ENCODE data around the gene LRRC43.

LRRC43 gene

DNA sequence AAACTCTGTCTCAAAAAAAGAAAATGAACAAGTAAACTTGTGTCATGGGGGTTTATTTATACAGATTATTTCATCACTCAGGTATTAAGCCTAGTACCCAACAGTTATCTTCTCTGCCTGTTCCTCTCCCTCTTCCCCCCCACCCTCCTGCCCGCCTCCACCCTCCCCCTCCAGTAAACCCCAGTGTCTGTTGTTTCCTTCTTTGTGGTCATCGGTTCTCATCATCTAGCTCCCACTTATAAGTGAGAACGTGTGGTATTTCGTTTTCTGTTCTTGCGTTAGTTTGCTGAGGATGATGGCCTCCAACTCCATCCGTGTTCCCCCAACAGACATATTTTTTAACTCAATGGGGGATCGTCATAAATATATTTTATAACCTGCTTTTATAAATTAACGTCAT, 21.2 kb upstream of the LRRC43 start:
- TF ChIP-seq, protein P1, sequence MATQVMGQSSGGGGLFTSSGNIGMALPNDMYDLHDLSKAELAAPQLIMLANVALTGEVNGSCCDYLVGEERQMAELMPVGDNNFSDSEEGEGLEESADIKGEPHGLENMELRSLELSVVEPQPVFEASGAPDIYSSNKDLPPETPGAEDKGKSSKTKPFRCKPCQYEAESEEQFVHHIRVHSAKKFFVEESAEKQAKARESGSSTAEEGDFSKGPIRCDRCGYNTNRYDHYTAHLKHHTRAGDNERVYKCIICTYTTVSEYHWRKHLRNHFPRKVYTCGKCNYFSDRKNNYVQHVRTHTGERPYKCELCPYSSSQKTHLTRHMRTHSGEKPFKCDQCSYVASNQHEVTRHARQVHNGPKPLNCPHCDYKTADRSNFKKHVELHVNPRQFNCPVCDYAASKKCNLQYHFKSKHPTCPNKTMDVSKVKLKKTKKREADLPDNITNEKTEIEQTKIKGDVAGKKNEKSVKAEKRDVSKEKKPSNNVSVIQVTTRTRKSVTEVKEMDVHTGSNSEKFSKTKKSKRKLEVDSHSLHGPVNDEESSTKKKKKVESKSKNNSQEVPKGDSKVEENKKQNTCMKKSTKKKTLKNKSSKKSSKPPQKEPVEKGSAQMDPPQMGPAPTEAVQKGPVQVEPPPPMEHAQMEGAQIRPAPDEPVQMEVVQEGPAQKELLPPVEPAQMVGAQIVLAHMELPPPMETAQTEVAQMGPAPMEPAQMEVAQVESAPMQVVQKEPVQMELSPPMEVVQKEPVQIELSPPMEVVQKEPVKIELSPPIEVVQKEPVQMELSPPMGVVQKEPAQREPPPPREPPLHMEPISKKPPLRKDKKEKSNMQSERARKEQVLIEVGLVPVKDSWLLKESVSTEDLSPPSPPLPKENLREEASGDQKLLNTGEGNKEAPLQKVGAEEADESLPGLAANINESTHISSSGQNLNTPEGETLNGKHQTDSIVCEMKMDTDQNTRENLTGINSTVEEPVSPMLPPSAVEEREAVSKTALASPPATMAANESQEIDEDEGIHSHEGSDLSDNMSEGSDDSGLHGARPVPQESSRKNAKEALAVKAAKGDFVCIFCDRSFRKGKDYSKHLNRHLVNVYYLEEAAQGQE (IDR thresholded peaks at IDR 0.05; ENCODE audit: low read depth), result no peak
- TF ChIP-seq RAD21 (IDR thresholded peaks at IDR 0.05; ENCODE audit: low read depth) (no peak), USF1 (IDR thresholded peaks at IDR 0.05) (no peak), NFIC (IDR thresholded peaks at IDR 0.05) (no peak), TCF12 (IDR thresholded peaks at IDR 0.05; ENCODE audit: low read depth) (no peak), ZBTB7A (IDR thresholded peaks at IDR 0.05; ENCODE audit: low read depth) (no peak), TEAD4 (IDR thresholded peaks at IDR 0.05) (no peak)

GRCh38 chr12:122162976-122163375, 19.9 kb upstream of the LRRC43 start:
- TF ChIP-seq RAD21 (IDR thresholded peaks at IDR 0.05; ENCODE audit: low read depth) (no peak), CEBPB (IDR thresholded peaks at IDR 0.05) (no peak), CREB1 (IDR thresholded peaks at IDR 0.05; ENCODE audit: low read depth) (no peak), EP300 (IDR thresholded peaks at IDR 0.05; ENCODE audit: borderline replicate concordance) (no peak), FOXM1 (IDR thresholded peaks at IDR 0.05; ENCODE audit: borderline replicate concordance, low read depth) (no peak), TCF12 (IDR thresholded peaks at IDR 0.05; ENCODE audit: low read depth) (no peak), ZBTB7A (IDR thresholded peaks at IDR 0.05; ENCODE audit: low read depth) (no peak), EGR1 (IDR thresholded peaks at IDR 0.05) (no peak), TAF1 (IDR thresholded peaks at IDR 0.05; ENCODE audit: low read depth) (no peak), YY1 (IDR thresholded peaks at IDR 0.05; ENCODE audit: low read depth) (no peak), TEAD4 (IDR thresholded peaks at IDR 0.05) (no peak), USF1 (IDR thresholded peaks at IDR 0.05) (no peak)
- TF ChIP-seq, protein P2, sequence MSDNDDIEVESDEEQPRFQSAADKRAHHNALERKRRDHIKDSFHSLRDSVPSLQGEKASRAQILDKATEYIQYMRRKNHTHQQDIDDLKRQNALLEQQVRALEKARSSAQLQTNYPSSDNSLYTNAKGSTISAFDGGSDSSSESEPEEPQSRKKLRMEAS (IDR thresholded peaks at IDR 0.05), result no peak
- TF ChIP-seq, protein P1 (IDR thresholded peaks at IDR 0.05; ENCODE audit: low read depth), result no peak

DNA sequence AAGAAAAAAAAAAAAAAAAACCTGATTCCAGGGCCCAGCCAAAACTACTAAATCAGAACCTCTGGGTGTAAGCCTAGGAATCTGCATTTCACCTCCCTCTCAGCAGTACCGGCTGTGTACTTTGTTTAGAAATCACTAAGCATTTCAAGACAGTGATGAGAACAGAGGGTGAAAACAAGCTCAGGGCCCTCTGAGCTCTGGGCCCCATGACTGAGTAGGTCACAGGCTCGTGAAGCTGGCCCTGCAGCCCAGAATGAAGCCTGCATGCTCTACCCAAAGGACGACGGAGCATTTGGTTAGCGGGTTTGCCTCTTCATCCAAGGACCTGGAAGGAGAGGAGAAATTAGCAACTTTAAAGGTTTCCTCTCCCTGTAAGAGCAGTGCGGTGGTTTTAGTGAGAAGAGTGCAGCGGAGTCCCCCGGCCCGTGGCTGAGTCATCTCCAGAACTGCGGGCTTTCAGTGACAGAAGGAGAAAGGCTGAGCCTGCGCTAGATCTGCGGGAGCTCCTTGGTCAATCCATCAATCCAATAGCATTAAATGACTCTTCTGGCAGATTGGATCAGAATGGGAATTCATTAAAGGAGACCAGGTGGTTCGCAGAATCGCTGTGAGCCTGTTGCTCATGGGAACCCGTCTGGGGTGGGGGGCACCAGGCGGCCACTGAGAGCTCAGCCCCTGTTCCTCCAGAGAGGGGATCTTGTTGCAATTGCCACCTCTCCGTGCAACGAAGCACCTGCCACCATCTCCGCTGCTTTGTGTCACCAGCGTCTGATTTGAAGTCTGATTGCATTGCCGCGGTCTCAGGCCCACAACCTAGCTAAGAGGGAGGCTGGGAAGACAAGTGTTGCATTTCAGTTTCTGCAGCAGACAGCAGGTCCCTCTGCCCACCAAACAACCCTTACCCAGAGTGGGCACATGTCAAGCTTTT, 16.2 kb upstream of the LRRC43 start:
- no peak for TF ChIP-seq CEBPB (IDR thresholded peaks at IDR 0.05)
- no peak for TF ChIP-seq USF1 (IDR thresholded peaks at IDR 0.05)
- TF ChIP-seq YY1 (IDR thresholded peaks at IDR 0.05; ENCODE audit: low read depth), result no peak
- TF ChIP-seq EP300 (IDR thresholded peaks at IDR 0.05; ENCODE audit: borderline replicate concordance), result no peak
- no peak for TF ChIP-seq EGR1 (IDR thresholded peaks at IDR 0.05)
- TF ChIP-seq ZBTB7A (IDR thresholded peaks at IDR 0.05; ENCODE audit: low read depth), result no peak
- TF ChIP-seq FOXM1 (IDR thresholded peaks at IDR 0.05; ENCODE audit: borderline replicate concordance, low read depth), result no peak
- TF ChIP-seq CREB1 (IDR thresholded peaks at IDR 0.05; ENCODE audit: low read depth), result no peak
- no peak for TF ChIP-seq RAD21 (IDR thresholded peaks at IDR 0.05; ENCODE audit: low read depth)
- TF ChIP-seq TAF1 (IDR thresholded peaks at IDR 0.05; ENCODE audit: low read depth), result no peak
- TF ChIP-seq, protein P2 (IDR thresholded peaks at IDR 0.05), result no peak
- TF ChIP-seq TCF12 (IDR thresholded peaks at IDR 0.05; ENCODE audit: low read depth), result no peak
- no peak for TF ChIP-seq NFIC (IDR thresholded peaks at IDR 0.05)
- no peak for TF ChIP-seq TEAD4 (IDR thresholded peaks at IDR 0.05)

DNA sequence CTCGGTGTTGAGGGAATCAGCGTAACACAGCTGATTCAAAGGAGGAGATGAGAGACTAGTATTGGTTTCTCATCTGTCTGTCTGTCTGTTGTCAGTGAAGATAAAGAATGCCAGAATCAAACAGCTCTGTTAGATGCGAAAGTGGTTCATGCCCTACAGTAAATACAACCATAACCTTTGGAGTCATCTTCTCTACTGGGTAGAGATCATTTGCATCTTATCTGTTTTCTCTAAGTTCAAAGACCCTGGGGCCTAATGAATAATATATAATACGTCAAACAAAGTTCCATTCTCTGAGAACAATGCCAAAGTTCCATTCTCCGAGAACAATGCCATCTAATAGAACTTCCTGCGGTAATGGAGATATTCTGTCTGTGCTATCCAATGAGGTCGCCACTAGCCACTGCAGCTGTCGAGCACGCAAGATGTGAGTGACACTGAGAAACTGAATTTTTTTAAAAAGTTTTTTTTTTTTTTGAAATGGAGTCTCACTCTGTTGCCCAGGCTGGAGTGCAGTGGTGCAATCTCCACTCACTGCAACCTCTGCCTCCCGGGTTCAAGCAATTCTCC, 15.5 kb upstream of the LRRC43 start:
- TF ChIP-seq TAF1 (IDR thresholded peaks at IDR 0.05; ENCODE audit: low read depth) (no peak), EP300 (IDR thresholded peaks at IDR 0.05; ENCODE audit: borderline replicate concordance) (no peak), RAD21 (IDR thresholded peaks at IDR 0.05; ENCODE audit: low read depth) (no peak), CEBPB (IDR thresholded peaks at IDR 0.05) (no peak), TEAD4 (IDR thresholded peaks at IDR 0.05) (no peak), TCF12 (IDR thresholded peaks at IDR 0.05; ENCODE audit: low read depth) (no peak), CREB1 (IDR thresholded peaks at IDR 0.05; ENCODE audit: low read depth) (no peak), ZBTB7A (IDR thresholded peaks at IDR 0.05; ENCODE audit: low read depth) (no peak), USF1 (IDR thresholded peaks at IDR 0.05) (no peak), EGR1 (IDR thresholded peaks at IDR 0.05) (no peak)
- TF ChIP-seq, protein P1 (IDR thresholded peaks at IDR 0.05; ENCODE audit: low read depth), result no peak
- TF ChIP-seq, protein P2 (IDR thresholded peaks at IDR 0.05), result no peak

Data from Ishikawa (cell line).